Left lung (tissue), 10 donors: ENCODE data around the gene F7. TPM values are rescaled to one million over a fixed set of nuclear protein-coding genes. Genes with fewer than 3 reads are reported as not detected.

ENCODE experiments used
- ATAC-seq: fragments of 200-7000 bp; cut with Tn5 transposase; one replicate; pipeline ENCODE4 v1.9.1; 2020; ENCODE audit warnings: moderate library complexity
- DNase-seq, 4 donors: peaks; one replicate each; pipeline ENCODE4 v3.0.0-alpha.2; 2013 to 2020
- H3K27ac ChIP-seq, 2 donors: fragments of 200-600 bp; sonication (generic) in 1 of 2; one replicate each; pipeline versions ENCODE4 v1.5.0 to v1.8.0; 2020 to 2021
- H3K27me3 ChIP-seq, 2 donors: fragments of 200-600 bp; sonication (generic) in 1 of 2; one replicate each; pipeline versions ENCODE4 v1.5.0 to v1.8.0; 2020 to 2021
- H3K36me3 ChIP-seq, 2 donors: fragments of 200-600 bp; sonication (generic) in 1 of 2; one replicate each; pipeline versions ENCODE4 v1.5.0 to v1.8.0; 2020 to 2021
- H3K4me1 ChIP-seq, 2 donors: fragments of 200-600 bp; one replicate each; pipeline ENCODE4 v1.8.0; 2021
- H3K4me3 ChIP-seq, 2 donors: fragments of 200-600 bp; sonication (generic) in 1 of 2; one replicate each; pipeline versions ENCODE4 v1.5.0 to v1.8.0; 2020 to 2021; ENCODE audit warnings: mild to moderate bottlenecking in 1 of 2
- H3K9me3 ChIP-seq, 2 donors: fragments of 200-600 bp; sonication (generic) in 1 of 2; one replicate each; pipeline versions ENCODE4 v1.5.0 to v1.8.0; 2020 to 2021
- CTCF ChIP-seq, 2 donors: fragments of 200-600 bp; sonication (generic) in 1 of 2; IDR thresholded peaks; one replicate each; pipeline versions ENCODE4 v1.5.0 to v1.8.0; 2021; ENCODE audit warnings: antibody characterized with exemption in 2 of 2
- intact Hi-C, 2 donors: fragments of 100-400 bp; cut with DNase I; formaldehyde crosslinking; loops; one replicate each; pipeline versions ENCODE4 v1.11.2 to v1.14.2; 2022
- polyA plus RNA-seq, 6 donors: library from polyadenylated mRNA; unstranded; fragments of 120-200 nt; gene quantifications; one replicate each; pipeline ENCODE4 v1.2.1, GENCODE V29; 2013; ENCODE audit not compliant: insufficient read length in 6 of 6
- total RNA-seq, 2 donors: library from RNA; stranded (reverse); fragmentation: NEBNext Ultra II Directional; extraction: Animal tissue kit (Norgen Biotek cat#: 25700); gene quantifications; one replicate each; pipeline ENCODE4 v1.2.1, GENCODE V29; 2021
- donor health status: DM: no; HTN: yes; CAD: no.
- donor health status: DM: no; HTN: no; CAD: no.

F7 gene
- total and polyA plus RNA-seq, 8 donors: 0.46 to 1.0 (median 0.89) TPM; not detected in 2

- Histone ChIP-seq H3K27ac (peak overlapping the region; percentile 68 to 77), H3K36me3 (no peaks in the 10 kb centered on the region), H3K4me1 (peaks cover 13 to 26% of the 10 kb centered on the region in 2 donors), H3K4me3 (peak overlapping the region; percentile 30 to 39), H3K27me3 (peaks cover 0 to 25% of the 10 kb centered on the region in 2 donors), H3K9me3 (no peaks in the 10 kb centered on the region)
- ATAC-seq (peak; percentile 86), DNase-seq (peak; percentile 63 to 93 (median 79))
- intact Hi-C loops: no loop called here
- no peak for TF ChIP-seq CTCF (IDR thresholded peaks at IDR 0.05)
Measured at GRCh38 chr13:113153810-113154748, 48.5 kb downstream of the F7 start.

- H3K4me1 ChIP-seq: peaks cover 13 to 26% of the 10 kb centered on the region in 2 donors
- no peaks in the 10 kb centered on the region for H3K36me3 ChIP-seq
- H3K4me3 ChIP-seq: no peak overlapping the region
- no peak for ATAC-seq
- H3K27ac ChIP-seq: no peak overlapping the region
- no peak for TF ChIP-seq CTCF (IDR thresholded peaks at IDR 0.05)
- H3K27me3 ChIP-seq: peaks cover 0 to 30% of the 10 kb centered on the region in 2 donors
- no peak for DNase-seq
- no peaks in the 10 kb centered on the region for H3K9me3 ChIP-seq
- intact Hi-C loops: no loop called here
Measured at GRCh38 chr13:113155201-113155600, 49.6 kb downstream of the F7 start.

GRCh38 chr13:113155982-113156655 is 50.5 kb downstream of the F7 start:
- intact Hi-C loops: no loop called here
- no peak for TF ChIP-seq CTCF (IDR thresholded peaks at IDR 0.05)
- Histone ChIP-seq H3K9me3 (no peaks in the 10 kb centered on the region), H3K27ac (no peak overlapping the region), H3K4me3 (no peak overlapping the region), H3K27me3 (peaks cover 3 to 31% of the 10 kb centered on the region in 2 donors), H3K36me3 (no peaks in the 10 kb centered on the region), H3K4me1 (peaks cover 13 to 26% of the 10 kb centered on the region in 2 donors)
- DNase-seq (no peak), ATAC-seq (no peak)

GRCh38 chr13:113157206-113157928 is 51.8 kb downstream of the F7 start:
- H3K4me3 ChIP-seq: no peak overlapping the region

More at GRCh38 chr13:113157206-113157928, 51.8 kb downstream of the F7 start:
- H3K4me1 ChIP-seq: peaks cover 10 to 18% of the 10 kb centered on the region in 2 donors
- no peak for TF ChIP-seq CTCF (IDR thresholded peaks at IDR 0.05)
- no peak overlapping the region for H3K27ac ChIP-seq
- ATAC-seq: no peak
- peaks cover 7 to 27% of the 10 kb centered on the region in 2 donors for H3K27me3 ChIP-seq
- DNase-seq: no peak
- H3K9me3 ChIP-seq: no peaks in the 10 kb centered on the region
- intact Hi-C loops: no loop called here
- H3K36me3 ChIP-seq: no peaks in the 10 kb centered on the region
